HepG2 (cell line): ENCODE measurements around the gene IL17RC. TPM values are rescaled to one million over a fixed set of nuclear protein-coding genes. Genes with fewer than 3 reads are reported as not detected.

Experiments
- FOXA1 ChIP-seq, 2 experiments: fragments of 450-650 bp in 1 of 2; sonication (generic) in 1 of 2; formaldehyde crosslinking in 1 of 2; IDR thresholded peaks; 2 replicates each; pipeline versions ENCODE4 v1.4.0 to v1.6.1; 2016 to 2020; ENCODE audit warnings: missing genetic modification reagents in 1 of 2
- HOXA9 ChIP-seq: sonication (generic); formaldehyde crosslinking; IDR thresholded peaks from 2 replicates; pipeline ENCODE4 v1.8.1; 2022; ENCODE audit warnings: missing genetic modification reagents, mild to moderate bottlenecking, moderate library complexity, borderline replicate concordance
- IKZF1 ChIP-seq: fragments of 450-650 bp; IDR thresholded peaks from 2 replicates; pipeline ENCODE4 v1.7.1; 2016
- KLF11 ChIP-seq: IDR thresholded peaks from 2 replicates; pipeline ENCODE4 v1.6.1; 2016; ENCODE audit warnings: missing compliant biosample characterization
- MTF1 ChIP-seq: sonication (generic); formaldehyde crosslinking; IDR thresholded peaks from 2 replicates; pipeline ENCODE4 v1.5.0; 2020; ENCODE audit warnings: missing genetic modification reagents
- PHF8 ChIP-seq: sonication (generic); formaldehyde crosslinking; IDR thresholded peaks from 2 replicates; pipeline ENCODE4 v1.5.0; 2020; ENCODE audit warnings: missing genetic modification reagents
- POGZ ChIP-seq: sonication (generic); formaldehyde crosslinking; IDR thresholded peaks from 2 replicates; pipeline ENCODE4 v1.4.0; 2020; ENCODE audit warnings: mild to moderate bottlenecking, missing genetic modification reagents
- RORA ChIP-seq: sonication (generic); formaldehyde crosslinking; IDR thresholded peaks from 2 replicates; pipeline ENCODE4 v1.5.0; 2020; ENCODE audit warnings: mild to moderate bottlenecking, missing genetic modification reagents, moderate library complexity
- SIX1 ChIP-seq: sonication (generic); formaldehyde crosslinking; IDR thresholded peaks from 2 replicates; pipeline ENCODE4 v1.4.0; 2020; ENCODE audit warnings: missing genetic modification reagents, borderline replicate concordance
- SRSF1 ChIP-seq: fragments of 200-400 bp; formaldehyde crosslinking; optimal IDR thresholded peaks from 2 replicates; pipeline ENCODE3; 2017; ENCODE audit warnings: mild to moderate bottlenecking, low read depth, low read length, moderate library complexity
- SRY ChIP-seq: sonication (generic); formaldehyde crosslinking; IDR thresholded peaks from 2 replicates; pipeline ENCODE4 v1.8.0; 2022; ENCODE audit warnings: mild to moderate bottlenecking, missing genetic modification reagents
- TOE1 ChIP-seq: sonication (generic); formaldehyde crosslinking; IDR thresholded peaks from 2 replicates; pipeline ENCODE4 v1.4.0; 2020; ENCODE audit warnings: mild to moderate bottlenecking, missing genetic modification reagents
- YEATS2 ChIP-seq: sonication (generic); formaldehyde crosslinking; IDR thresholded peaks from 2 replicates; pipeline ENCODE4 v1.4.0; 2020; ENCODE audit warnings: missing genetic modification reagents, borderline replicate concordance
- ZNF17 ChIP-seq: sonication (generic); formaldehyde crosslinking; IDR thresholded peaks from 2 replicates; pipeline ENCODE4 v1.5.0; 2020; ENCODE audit warnings: mild to moderate bottlenecking, missing genetic modification reagents
- ZNF253 ChIP-seq: sonication (generic); formaldehyde crosslinking; IDR thresholded peaks from 2 replicates; pipeline ENCODE4 v1.8.0; 2022; ENCODE audit warnings: mild to moderate bottlenecking, missing genetic modification reagents, borderline replicate concordance
- ZNF432 ChIP-seq: sonication (generic); formaldehyde crosslinking; IDR thresholded peaks from 2 replicates; pipeline ENCODE4 v1.5.0; 2020; ENCODE audit warnings: missing genetic modification reagents, mild to moderate bottlenecking, borderline replicate concordance
- ZNF468 ChIP-seq: sonication (generic); formaldehyde crosslinking; IDR thresholded peaks from 2 replicates; pipeline ENCODE4 v1.8.0; 2022; ENCODE audit warnings: mild to moderate bottlenecking, moderate library complexity, missing genetic modification reagents
- ZNF891 ChIP-seq: sonication (generic); formaldehyde crosslinking; IDR thresholded peaks from 2 replicates; pipeline ENCODE4 v1.5.0; 2020; ENCODE audit warnings: mild to moderate bottlenecking, missing genetic modification reagents
- polyA plus RNA-seq, 8 experiments: library from polyadenylated mRNA; depleted of rRNA in 3 of 8; stranded (reverse) in 7 of 8; unstranded in 1 of 8; fragments of >200 nt; fragmentation: Illumina TruSeq in 4 of 8; extraction: Trizol in 4 of 8; gene quantifications; 2 replicates each; pipeline versions ENCODE4 v1.2.1 to v1.2.3, GENCODE V29; 2011 to 2016; ENCODE audit warnings: low read depth in 4 of 8, missing spikeins in 1 of 8, mixed read lengths in 1 of 8; ENCODE audit not compliant: insufficient read depth in 1 of 8
- total RNA-seq, 5 experiments: library from RNA; depleted of rRNA; stranded (reverse); fragments of >200 nt; fragmentation: Illumina TruSeq; extraction: Trizol; gene quantifications; 2 replicates each; pipeline ENCODE4 v1.2.3, GENCODE V29; 2016; ENCODE audit warnings: low read depth in 1 of 5
- TF ChIP-seq, protein P1 (sequence below): sonication (generic); formaldehyde crosslinking; IDR thresholded peaks from 2 replicates; pipeline ENCODE4 v1.4.0; 2020; ENCODE audit warnings: mild to moderate bottlenecking, missing genetic modification reagents
- TF ChIP-seq, protein P2 (sequence below): sonication (generic); formaldehyde crosslinking; IDR thresholded peaks from 2 replicates; pipeline ENCODE4 v1.5.1; 2020; ENCODE audit warnings: mild to moderate bottlenecking, missing genetic modification reagents
- TF ChIP-seq, protein P3 (sequence below): sonication (generic); formaldehyde crosslinking; IDR thresholded peaks from 2 replicates; pipeline ENCODE4 v1.8.1; 2023; ENCODE audit warnings: missing genetic modification reagents, inconsistent platforms, borderline replicate concordance
- TF ChIP-seq, protein P4 (sequence below): IDR thresholded peaks from 2 replicates; pipeline ENCODE4 v1.6.1; 2016
- TF ChIP-seq, protein P5 (sequence below): sonication (generic); formaldehyde crosslinking; IDR thresholded peaks from 2 replicates; pipeline ENCODE4 v1.8.0; 2022; ENCODE audit warnings: mild to moderate bottlenecking, missing genetic modification reagents, moderate library complexity

Gene IL17RC
- total and polyA plus RNA-seq, 2 of the 13 experiments (the other 11 are each of a cell fraction or from before 2014, with no cell fraction given): 20.7 to 24.0 TPM

DNA sequence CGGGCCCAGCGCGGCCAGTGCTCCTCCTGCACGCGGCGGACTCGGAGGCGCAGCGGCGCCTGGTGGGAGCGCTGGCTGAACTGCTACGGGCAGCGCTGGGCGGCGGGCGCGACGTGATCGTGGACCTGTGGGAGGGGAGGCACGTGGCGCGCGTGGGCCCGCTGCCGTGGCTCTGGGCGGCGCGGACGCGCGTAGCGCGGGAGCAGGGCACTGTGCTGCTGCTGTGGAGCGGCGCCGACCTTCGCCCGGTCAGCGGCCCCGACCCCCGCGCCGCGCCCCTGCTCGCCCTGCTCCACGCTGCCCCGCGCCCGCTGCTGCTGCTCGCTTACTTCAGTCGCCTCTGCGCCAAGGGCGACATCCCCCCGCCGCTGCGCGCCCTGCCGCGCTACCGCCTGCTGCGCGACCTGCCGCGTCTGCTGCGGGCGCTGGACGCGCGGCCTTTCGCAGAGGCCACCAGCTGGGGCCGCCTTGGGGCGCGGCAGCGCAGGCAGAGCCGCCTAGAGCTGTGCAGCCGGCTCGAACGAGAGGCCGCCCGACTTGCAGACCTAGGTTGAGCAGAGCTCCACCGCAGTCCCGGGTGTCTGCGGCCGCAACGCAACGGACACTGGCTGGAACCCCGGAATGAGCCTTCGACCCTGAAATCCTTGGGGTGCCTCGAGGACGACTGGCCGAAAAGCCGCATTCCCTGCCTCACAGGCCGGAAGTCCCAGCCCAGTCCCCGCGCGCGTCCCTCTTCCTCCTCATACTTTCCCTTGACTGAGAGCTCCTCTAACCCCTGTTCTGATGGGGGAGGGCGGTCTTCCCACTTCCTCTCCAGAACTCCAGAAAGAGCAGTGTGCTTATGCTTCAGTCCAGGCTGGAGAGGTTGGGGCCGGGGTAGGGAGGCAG is 1.4 kb upstream of the IL17RC start (continued):
- 0 out of 2 replicates have a peak, but pooled peaks have one; percentile 20 for TF ChIP-seq POGZ (CRISPR knock-in tag)
- no peak for TF ChIP-seq YEATS2 (CRISPR knock-in tag)
- TF ChIP-seq SIX1 (CRISPR knock-in tag): no peak
- TF ChIP-seq FOXA1 (IDR thresholded peaks at IDR 0.05): no peak
- TF ChIP-seq FOXA1 (CRISPR knock-in tag; IDR thresholded peaks at IDR 0.05): 0 out of 2 replicates have a peak, but pooled peaks have one; percentile 19
- TF ChIP-seq, protein P1, sequence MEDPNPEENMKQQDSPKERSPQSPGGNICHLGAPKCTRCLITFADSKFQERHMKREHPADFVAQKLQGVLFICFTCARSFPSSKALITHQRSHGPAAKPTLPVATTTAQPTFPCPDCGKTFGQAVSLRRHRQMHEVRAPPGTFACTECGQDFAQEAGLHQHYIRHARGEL (CRISPR knock-in tag): no peak
- TF ChIP-seq, protein P2, sequence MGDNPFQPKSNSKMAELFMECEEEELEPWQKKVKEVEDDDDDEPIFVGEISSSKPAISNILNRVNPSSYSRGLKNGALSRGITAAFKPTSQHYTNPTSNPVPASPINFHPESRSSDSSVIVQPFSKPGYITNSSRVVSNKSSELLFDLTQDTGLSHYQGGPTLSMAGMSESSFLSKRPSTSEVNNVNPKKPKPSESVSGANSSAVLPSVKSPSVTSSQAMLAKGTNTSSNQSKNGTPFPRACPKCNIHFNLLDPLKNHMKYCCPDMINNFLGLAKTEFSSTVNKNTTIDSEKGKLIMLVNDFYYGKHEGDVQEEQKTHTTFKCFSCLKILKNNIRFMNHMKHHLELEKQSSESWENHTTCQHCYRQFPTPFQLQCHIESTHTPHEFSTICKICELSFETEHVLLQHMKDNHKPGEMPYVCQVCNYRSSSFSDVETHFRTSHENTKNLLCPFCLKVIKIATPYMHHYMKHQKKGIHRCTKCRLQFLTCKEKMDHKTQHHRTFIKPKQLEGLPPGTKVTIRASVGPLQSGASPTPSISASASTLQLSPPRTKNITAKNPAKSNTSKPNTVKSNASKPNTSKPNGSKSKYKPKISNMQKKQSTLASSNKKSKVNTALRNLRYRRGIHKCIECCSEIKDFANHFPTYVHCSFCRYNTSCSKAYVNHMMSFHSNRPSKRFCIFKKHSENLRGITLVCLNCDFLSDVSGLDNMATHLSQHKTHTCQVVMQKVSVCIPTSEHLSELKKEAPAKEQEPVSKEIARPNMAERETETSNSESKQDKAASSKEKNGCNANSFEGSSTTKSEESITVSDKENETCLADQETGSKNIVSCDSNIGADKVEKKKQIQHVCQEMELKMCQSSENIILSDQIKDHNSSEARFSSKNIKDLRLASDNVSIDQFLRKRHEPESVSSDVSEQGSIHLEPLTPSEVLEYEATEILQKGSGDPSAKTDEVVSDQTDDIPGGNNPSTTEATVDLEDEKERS (CRISPR knock-in tag): no peak
- no peak for TF ChIP-seq ZNF432 (CRISPR knock-in tag)
- TF ChIP-seq ZNF891: peak; percentile 93
- TF ChIP-seq SRY (CRISPR knock-in tag): peak; percentile 45; the same call in 1 of the 2 replicates
- TF ChIP-seq HOXA9 (CRISPR knock-in tag): peak; percentile 87; the same call in 1 of the 2 replicates
- TF ChIP-seq IKZF1: no peak
- no peak for TF ChIP-seq KLF11
- no peak for TF ChIP-seq ZNF468 (CRISPR knock-in tag)
- TF ChIP-seq SRSF1: no peak
- TF ChIP-seq TOE1 (CRISPR knock-in tag): no peak
- TF ChIP-seq PHF8 (CRISPR knock-in tag): peak; percentile 52; the same call in 1 of the 2 replicates
- TF ChIP-seq RORA (CRISPR knock-in tag): no peak
- TF ChIP-seq, protein P3, sequence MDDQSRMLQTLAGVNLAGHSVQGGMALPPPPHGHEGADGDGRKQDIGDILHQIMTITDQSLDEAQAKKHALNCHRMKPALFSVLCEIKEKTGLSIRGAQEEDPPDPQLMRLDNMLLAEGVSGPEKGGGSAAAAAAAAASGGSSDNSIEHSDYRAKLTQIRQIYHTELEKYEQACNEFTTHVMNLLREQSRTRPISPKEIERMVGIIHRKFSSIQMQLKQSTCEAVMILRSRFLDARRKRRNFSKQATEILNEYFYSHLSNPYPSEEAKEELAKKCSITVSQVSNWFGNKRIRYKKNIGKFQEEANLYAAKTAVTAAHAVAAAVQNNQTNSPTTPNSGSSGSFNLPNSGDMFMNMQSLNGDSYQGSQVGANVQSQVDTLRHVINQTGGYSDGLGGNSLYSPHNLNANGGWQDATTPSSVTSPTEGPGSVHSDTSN (CRISPR knock-in tag): no peak
- 0 out of 2 replicates have a peak, but pooled peaks have one; percentile 30 for TF ChIP-seq ZNF253 (CRISPR knock-in tag)
- TF ChIP-seq, protein P4, sequence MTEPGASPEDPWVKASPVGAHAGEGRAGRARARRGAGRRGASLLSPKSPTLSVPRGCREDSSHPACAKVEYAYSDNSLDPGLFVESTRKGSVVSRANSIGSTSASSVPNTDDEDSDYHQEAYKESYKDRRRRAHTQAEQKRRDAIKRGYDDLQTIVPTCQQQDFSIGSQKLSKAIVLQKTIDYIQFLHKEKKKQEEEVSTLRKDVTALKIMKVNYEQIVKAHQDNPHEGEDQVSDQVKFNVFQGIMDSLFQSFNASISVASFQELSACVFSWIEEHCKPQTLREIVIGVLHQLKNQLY (CRISPR knock-in tag): no peak; the same call in 1 of the 2 replicates
- peak; percentile 93; the same call in 1 of the 2 replicates for TF ChIP-seq ZNF17 (CRISPR knock-in tag)
- TF ChIP-seq, protein P5, sequence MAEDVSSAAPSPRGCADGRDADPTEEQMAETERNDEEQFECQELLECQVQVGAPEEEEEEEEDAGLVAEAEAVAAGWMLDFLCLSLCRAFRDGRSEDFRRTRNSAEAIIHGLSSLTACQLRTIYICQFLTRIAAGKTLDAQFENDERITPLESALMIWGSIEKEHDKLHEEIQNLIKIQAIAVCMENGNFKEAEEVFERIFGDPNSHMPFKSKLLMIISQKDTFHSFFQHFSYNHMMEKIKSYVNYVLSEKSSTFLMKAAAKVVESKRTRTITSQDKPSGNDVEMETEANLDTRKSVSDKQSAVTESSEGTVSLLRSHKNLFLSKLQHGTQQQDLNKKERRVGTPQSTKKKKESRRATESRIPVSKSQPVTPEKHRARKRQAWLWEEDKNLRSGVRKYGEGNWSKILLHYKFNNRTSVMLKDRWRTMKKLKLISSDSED (CRISPR knock-in tag): 0 out of 2 replicates have a peak, but pooled peaks have one; percentile 76
- TF ChIP-seq MTF1 (CRISPR knock-in tag): no peak
